Measurements from ENCODE around the gene CPAMD8. TPM values are rescaled to one million over a fixed set of nuclear protein-coding genes. Genes with fewer than 3 reads are reported as not detected.
"Not testable (repeated sequence)": the region's sequence is repeated elsewhere in the genome, so short reads cannot be mapped to it uniquely, and the experiment has no call there.

The CPAMD8 gene
- total RNA-seq, 1 donor from 2014 or later = 294 TPM

GRCh38 chr19:17020385-17020784 is 6.2 kb downstream of the CPAMD8 start:
- peaks cover 41% of the 10 kb centered on the region for H3K4me1 Mint-ChIP-seq (ENCODE audit: unreplicated experiment)
- TF ChIP-seq CTCF (IDR thresholded peaks at IDR 0.05) = no peak
- H3K4me3 Mint-ChIP-seq (ENCODE audit: unreplicated experiment) = no peak overlapping the region
- peaks cover 8% of the 10 kb centered on the region for H3K27me3 Mint-ChIP-seq (ENCODE audit: unreplicated experiment)
- no peak for DNase-seq (ENCODE audit: extremely low spot score, unreplicated experiment)
- peak overlapping the region; percentile 76 for H3K27ac Mint-ChIP-seq (ENCODE audit: unreplicated experiment)
- peaks cover 8% of the 10 kb centered on the region for H3K9me3 Mint-ChIP-seq (ENCODE audit: unreplicated experiment)
- peaks cover 29% of the 10 kb centered on the region for H3K36me3 Mint-ChIP-seq (ENCODE audit: unreplicated experiment)

DNA sequence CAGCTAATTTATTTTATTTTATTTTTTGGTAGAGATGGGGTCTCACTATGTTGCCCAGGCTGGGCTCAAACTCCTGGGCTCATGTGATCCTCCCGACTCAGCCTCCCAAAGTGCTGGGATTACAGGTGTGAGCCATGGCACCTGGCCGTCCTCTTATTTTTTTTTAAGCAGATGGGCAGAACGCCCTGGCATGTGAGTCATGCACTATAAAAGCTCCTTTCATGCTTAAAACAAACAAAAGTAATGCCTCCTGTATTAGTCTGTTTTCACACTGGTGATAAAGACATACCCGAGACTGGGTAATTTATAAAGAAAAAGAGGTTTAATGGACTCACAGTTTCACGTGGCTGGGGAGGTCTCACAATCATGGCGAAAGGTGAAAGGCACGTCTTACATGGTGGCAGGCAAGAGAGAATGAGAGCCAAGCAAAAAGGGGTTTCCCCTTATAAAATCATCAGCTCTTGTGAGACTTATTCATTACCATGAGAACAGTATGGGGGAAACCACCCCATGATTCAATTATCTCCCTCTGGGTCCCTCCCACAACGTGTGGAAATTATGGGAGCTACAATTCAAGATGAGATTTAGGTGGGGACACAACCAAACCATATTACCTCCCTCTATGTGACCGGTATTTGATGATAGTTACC is 12.3 kb downstream of the CPAMD8 start:
- H3K36me3 Mint-ChIP-seq (ENCODE audit: unreplicated experiment) = peaks cover 20% of the 10 kb centered on the region
- not testable (repeated sequence) for H3K9me3 Mint-ChIP-seq (ENCODE audit: unreplicated experiment); H3K27me3 Mint-ChIP-seq (ENCODE audit: unreplicated experiment); H3K27ac Mint-ChIP-seq (ENCODE audit: unreplicated experiment); H3K4me3 Mint-ChIP-seq (ENCODE audit: unreplicated experiment); H3K4me1 Mint-ChIP-seq (ENCODE audit: unreplicated experiment); DNase-seq (ENCODE audit: extremely low spot score, unreplicated experiment)

DNA sequence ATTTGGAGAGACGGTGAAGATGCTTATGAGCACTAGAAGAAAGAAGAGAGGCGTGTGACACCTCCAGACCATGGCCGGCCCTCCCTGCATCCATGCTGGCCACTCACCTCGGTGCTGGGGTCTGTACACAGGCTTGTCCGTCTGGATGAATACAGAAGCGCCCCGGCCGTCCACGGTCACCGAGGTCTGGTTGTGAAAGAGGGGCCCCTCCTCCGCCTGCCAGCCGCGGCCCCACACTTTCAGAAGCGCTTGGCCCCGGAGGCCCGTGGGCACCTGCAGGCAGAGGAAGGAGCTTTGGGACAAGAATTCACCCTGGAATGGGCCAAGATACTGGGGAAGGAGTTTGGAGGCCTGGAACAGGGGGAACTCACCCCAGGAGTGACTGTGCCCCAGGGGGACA is 15.1 kb downstream of the CPAMD8 start:
- peaks cover 1% of the 10 kb centered on the region for H3K27me3 Mint-ChIP-seq (ENCODE audit: unreplicated experiment)
- no peak overlapping the region for H3K4me3 Mint-ChIP-seq (ENCODE audit: unreplicated experiment)
- H3K9me3 Mint-ChIP-seq (ENCODE audit: unreplicated experiment) = no peaks in the 10 kb centered on the region
- H3K36me3 Mint-ChIP-seq (ENCODE audit: unreplicated experiment) = peaks cover 28% of the 10 kb centered on the region
- TF ChIP-seq CTCF (IDR thresholded peaks at IDR 0.05) = no peak
- no peak overlapping the region for H3K27ac Mint-ChIP-seq (ENCODE audit: unreplicated experiment)
- DNase-seq (ENCODE audit: extremely low spot score, unreplicated experiment) = no peak
- H3K4me1 Mint-ChIP-seq (ENCODE audit: unreplicated experiment) = peaks cover 2% of the 10 kb centered on the region

- no peaks in the 10 kb centered on the region for H3K9me3 Mint-ChIP-seq (ENCODE audit: unreplicated experiment)
- DNase-seq (ENCODE audit: extremely low spot score, unreplicated experiment) = no peak
- H3K4me1 Mint-ChIP-seq (ENCODE audit: unreplicated experiment) = peaks cover 2% of the 10 kb centered on the region
- no peak overlapping the region for H3K4me3 Mint-ChIP-seq (ENCODE audit: unreplicated experiment)
- no peak overlapping the region for H3K27ac Mint-ChIP-seq (ENCODE audit: unreplicated experiment)
- H3K36me3 Mint-ChIP-seq (ENCODE audit: unreplicated experiment) = peaks cover 42% of the 10 kb centered on the region
- TF ChIP-seq CTCF (IDR thresholded peaks at IDR 0.05) = no peak
- peaks cover 3% of the 10 kb centered on the region for H3K27me3 Mint-ChIP-seq (ENCODE audit: unreplicated experiment)
These were observed 20.0 kb downstream of the CPAMD8 start for GRCh38 chr19:17006579-17006978.

DNA sequence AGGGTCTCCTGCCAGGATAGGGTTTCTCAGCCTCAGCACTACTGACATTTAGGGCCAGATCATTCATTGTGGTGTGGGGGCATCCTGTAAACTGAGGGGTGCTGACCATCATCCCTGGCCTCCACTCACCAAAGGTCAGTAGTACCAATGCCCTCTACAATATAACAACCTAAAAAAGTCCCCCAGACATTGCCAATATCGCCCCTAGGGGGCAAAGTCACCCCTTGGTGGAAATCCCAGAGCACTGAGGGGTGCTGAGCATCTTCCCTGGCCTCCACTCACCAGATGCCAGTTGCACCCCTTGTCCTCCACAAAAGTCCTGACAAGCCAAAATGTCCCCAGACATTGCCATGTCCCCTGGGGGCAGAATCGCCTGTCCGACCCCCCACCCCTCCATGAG is 21.6 kb downstream of the CPAMD8 start:
- Mint-ChIP-seq H3K27me3 (ENCODE audit: unreplicated experiment) (peaks cover 3% of the 10 kb centered on the region), H3K4me1 (ENCODE audit: unreplicated experiment) (peaks cover 4% of the 10 kb centered on the region), H3K27ac (ENCODE audit: unreplicated experiment) (no peak overlapping the region), H3K36me3 (ENCODE audit: unreplicated experiment) (peaks cover 38% of the 10 kb centered on the region), H3K4me3 (ENCODE audit: unreplicated experiment) (no peak overlapping the region), H3K9me3 (ENCODE audit: unreplicated experiment) (no peaks in the 10 kb centered on the region)
- no peak for TF ChIP-seq CTCF (IDR thresholded peaks at IDR 0.05)
- no peak for DNase-seq (ENCODE audit: extremely low spot score, unreplicated experiment)

Measured in osteocyte (in vitro differentiated cells).